Mucosa of gallbladder (tissue), 1 donor: ENCODE results near the gene TAX1BP1. TPM values are rescaled to one million over a fixed set of nuclear protein-coding genes. Genes with fewer than 3 reads are reported as not detected.

Experiments used
- total RNA-seq: library from RNA; stranded (reverse); gene quantifications from one replicate; pipeline ENCODE4 v1.2.1, GENCODE V29; 2021
- donor health status: DM: no; HTN: no; CAD: no.

The TAX1BP1 gene
- total RNA-seq, 1 donor from 2014 or later = 159 TPM

Other genes starting within 250 kb of the TAX1BP1 start
- gene HIBADH, start 77.3 kb upstream of the TAX1BP1 start, total RNA-seq = 53.0 TPM